NOMO-1 treated with dmso at 0.1 percent for 144 hours (cell line): ENCODE data around the gene ATG9B.
"Not testable (repeated sequence)": the region's sequence is repeated elsewhere in the genome, so short reads cannot be mapped to it uniquely, and the experiment has no call there.

Source experiments
- DNase-seq: peaks from one replicate; lab custom pipeline; 2025; ENCODE audit not compliant: unreplicated experiment; lab: John Stamatoyannopoulos, UW

Gene ATG9B

DNA sequence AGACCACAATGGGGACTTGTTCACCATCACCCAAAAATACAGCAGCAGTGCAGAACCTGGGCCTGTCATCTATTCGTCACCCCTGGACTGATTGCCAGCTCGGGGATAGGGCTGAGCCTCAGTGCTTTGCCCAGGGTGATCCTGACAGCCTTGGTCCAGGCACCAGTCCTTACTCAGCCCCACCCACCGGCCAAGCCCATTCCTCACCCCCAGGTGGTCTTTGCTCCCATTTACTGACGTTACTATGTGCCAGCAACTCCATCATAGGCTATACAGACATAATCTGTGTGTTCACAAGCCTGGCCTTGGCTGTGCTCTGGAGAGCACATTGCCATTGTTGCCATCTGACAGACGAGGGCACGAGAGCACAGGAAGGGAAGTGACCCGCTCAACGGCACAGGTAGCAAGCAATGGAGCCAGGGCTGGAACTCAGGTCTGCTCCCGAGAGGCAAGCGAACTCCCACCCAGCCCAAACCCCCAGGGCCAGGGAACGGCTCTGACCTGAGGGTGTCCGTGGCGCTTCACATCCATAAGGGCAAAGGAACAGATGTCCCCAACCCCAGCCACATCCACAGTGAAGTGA lies 6.8 kb downstream of the ATG9B start:
- DNase-seq, result no peak

DNA sequence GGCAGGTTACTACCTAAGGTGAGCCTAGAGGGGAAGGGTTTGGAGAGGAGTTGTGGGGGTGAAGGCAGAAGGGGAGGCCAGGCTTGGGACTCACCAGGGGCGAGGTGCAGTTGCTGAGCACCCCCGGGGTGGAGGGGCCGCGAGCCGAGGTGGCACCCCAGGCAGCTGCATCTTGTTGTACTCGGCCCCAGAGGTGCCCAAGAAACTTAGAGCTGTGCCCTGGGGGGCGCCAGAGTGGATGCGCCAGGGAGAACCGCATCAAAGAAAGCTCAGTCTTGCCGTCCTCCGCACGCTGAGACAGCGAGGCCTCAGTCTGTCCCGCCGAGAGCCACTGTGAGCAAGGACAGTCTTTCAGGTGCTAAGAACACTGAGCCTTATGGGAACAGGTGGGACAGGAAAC lies 7.4 kb downstream of the ATG9B start:
- DNase-seq, result no peak

DNA sequence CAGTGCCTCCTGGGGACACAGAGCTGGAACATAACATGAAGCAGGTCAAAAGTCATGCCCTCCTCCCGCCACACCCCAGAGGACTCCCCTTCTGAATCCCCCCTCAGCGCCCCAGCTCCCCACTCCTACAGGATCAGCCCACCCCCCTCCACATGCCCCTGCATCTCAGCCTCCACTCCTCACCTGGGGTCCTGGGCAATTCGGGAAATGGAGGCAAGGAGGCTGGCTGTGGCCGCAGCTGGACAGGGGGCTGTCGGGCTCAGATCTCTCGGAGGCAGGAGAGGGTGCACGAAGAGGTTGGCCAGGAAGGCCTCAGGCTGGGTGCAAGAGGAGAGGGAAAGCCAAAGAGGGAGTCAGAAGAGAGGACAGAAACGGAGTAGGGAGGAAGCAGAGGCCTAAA lies 7.8 kb downstream of the ATG9B start:
- no peak for DNase-seq

DNA sequence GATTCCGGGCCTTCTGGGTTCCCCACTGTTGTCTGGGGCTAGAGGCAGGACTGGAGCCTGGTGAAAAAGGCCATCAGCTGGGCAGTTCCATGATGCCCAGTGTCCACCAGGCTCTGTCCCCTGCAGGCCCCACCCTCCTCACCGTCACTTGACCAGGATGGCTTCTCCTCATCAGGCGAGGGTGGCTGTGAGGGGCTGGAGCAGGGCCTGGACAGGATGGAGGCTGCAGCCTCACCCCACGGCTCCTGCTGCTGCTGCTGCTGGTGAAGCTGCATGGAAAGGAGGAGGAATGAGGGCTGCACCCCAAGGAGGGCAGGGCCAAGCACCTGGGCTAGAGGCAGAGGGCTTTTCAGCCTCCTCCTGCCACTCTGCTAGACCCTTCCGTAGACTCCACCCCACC lies 8.3 kb downstream of the ATG9B start:
- no peak for DNase-seq

DNA sequence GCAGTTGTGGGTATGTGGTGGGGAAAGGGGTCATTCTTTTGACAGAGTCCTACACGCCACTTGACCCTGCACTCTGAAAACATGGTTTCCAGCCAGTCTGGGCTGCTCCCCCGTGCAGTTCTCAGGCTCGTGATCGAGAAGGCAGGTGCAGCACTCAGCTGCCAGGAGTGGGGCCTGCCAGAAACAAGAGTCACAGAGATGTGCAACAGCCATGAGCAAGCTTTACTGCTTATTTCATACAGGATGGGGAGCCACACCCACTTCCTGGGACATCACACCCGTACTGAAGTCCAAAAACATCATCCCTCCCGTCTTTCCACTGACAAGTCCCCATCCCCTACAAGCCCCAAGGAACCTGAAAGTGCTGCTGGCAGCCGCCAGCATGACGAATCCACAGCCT lies 9.3 kb downstream of the ATG9B start:
- no peak for DNase-seq

- no peak for DNase-seq
Observed at GRCh38 chr7:151013733-151014497, 10.4 kb downstream of the ATG9B start.

- no peak for DNase-seq
Observed at GRCh38 chr7:151013356-151013732, 10.9 kb downstream of the ATG9B start.

GRCh38 chr7:151012911-151013347 lies 11.4 kb downstream of the ATG9B start:
- DNase-seq, result no peak

- DNase-seq, result no peak
Observed at GRCh38 chr7:151012031-151012692, 12.1 kb downstream of the ATG9B start.

GRCh38 chr7:151011616-151012015 lies 12.7 kb downstream of the ATG9B start:
- DNase-seq, result not testable (repeated sequence)

DNA sequence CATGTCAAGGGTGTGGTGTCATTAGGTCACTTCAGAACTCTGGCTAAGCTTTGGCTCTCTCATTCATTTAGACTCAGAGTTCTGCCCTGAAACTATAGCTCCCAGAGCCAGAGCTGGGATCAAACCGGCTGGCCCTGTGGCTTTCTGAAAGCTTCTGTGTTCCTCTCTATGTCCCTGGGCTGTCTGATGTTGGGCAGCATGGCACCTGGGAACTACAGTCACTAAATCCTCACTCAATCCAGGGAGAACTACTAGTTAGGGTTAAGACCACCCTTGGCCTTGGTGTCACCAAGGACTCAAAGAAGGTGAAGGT lies 13.2 kb downstream of the ATG9B start:
- DNase-seq, result no peak

DNA sequence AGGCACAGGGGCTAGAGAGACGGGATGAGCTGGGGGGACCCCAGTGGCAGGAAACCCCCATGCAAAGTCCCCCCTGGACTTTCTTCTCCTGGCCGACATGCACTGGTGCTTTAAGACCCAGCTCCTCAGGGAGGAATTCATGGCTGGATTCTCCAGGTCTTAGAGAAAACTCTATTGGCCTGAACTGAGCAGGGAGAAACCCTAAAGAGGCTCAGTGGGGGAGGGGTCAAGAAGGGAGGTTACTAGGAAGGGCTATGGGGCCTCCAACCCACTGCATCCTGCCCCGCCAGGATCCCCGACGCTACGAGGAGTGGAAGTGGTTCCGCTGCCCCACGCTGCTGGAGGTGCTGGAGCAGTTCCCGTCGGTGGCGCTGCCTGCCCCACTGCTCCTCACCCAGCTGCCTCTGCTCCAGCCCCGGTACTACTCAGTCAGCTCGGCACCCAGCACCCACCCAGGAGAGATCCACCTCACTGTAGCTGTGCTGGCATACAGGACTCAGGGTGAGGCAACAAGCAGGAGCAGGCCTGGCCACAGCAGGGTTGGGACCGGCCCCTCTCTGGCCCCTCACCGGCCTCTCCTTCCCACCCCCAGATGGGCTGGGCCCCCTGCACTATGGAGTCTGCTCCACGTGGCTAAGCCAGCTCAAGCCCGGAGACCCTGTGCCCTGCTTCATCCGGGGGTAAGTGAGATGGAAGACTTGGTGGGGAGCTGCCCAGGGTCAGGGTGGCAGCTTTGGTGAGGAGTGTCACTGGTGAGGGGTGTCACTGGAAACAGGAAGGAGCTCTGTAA lies 13.8 kb downstream of the ATG9B start:
- no peak for DNase-seq

DNA sequence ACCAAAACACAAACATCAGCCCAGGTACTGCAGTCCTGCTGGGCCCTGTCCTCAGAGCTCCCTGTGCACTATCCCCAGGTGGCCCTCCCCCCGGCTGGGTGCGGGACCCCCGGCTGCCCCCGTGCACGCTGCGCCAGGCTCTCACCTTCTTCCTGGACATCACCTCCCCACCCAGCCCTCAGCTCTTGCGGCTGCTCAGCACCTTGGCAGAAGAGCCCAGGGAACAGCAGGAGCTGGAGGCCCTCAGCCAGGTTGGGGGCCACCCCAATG lies 14.3 kb downstream of the ATG9B start:
- DNase-seq, result no peak

DNA sequence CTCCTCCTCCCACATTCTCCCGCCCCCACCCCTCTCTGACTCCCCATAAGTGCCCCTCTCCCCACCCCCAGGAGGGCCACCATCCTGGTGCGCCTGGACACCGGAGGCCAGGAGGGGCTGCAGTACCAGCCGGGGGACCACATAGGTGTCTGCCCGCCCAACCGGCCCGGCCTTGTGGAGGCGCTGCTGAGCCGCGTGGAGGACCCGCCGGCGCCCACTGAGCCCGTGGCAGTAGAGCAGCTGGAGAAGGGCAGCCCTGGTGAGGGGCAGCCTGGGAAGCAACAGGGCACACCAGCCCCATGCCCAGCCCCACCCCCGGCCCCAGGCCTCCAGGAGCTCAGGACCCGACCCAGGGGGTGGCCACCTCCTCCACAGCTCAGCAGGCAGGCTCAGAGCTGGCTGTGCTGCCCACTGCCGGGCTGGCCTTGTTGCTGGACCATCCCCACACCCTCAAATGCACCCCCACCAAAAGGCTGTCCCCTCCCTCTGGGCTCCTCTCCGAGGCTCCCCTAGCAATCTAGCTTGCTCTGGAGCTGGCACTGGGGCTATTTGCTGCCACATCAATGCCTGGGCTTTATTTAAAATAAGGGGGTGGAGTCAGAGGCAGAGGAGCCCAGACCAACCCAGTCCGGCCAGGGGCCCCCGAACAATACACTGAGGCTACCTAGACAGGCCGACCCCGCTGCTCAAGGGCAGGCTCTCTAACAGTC lies 14.8 kb downstream of the ATG9B start:
- DNase-seq, result no peak

- peak; percentile 41 for DNase-seq
Observed at GRCh38 chr7:151008511-151009323, 15.6 kb downstream of the ATG9B start.

- DNase-seq, result no peak
Observed at GRCh38 chr7:151008143-151008510, 16.2 kb downstream of the ATG9B start.

DNA sequence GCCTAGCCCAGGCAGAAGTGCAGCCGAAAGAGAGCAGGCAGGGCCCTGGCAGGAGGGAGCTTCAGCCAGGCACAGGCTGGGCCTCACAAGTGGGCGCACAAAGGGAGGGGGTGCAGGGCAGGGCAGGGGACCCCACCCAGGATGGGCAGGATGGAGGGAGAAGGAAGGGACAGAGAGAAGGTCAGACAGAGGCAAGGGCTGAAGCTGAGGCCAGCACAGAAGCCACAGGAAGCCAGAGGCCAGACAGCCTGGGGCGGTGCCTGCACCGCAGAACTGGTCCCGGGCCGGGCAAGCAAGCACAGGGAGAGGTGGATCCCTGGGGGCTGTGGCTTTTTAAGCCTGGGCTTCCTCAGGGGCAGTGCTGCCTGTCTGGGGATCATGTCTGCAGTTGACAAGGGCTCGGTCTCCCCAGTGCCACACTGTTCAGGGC lies 16.8 kb downstream of the ATG9B start:
- no peak for DNase-seq

DNA sequence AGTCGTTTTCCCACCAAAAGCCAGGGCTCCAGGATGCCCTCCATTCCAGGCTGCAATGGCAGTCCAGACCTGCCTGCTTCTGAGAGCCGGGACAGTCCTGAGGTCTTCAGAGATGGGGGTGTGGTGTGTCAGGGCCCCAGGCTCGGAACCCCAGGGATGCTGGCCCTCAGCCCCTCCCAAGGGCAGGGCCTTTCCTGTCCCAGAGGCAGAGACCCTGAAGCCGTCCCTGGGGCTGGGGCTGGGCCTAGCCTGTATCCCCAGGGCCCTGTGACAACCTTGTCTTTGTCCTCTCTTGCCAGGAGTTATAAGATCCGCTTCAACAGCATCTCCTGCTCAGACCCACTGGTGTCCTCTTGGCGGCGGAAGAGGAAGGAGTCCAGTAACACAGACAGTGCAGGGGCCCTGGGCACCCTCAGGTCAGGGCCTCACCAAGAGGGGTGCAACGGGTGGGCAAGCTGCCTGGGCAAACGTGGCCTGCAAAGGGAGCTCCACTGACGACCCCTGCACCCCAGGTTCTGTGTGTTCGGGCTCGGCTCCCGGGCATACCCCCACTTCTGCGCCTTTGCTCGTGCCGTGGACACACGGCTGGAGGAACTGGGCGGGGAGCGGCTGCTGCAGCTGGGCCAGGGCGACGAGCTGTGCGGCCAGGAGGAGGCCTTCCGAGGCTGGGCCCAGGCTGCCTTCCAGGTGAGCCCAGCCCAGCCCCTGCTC lies 17.5 kb downstream of the ATG9B start:
- no peak for DNase-seq

GRCh38 chr7:151005566-151005965 lies 18.7 kb downstream of the ATG9B start:
- DNase-seq, result no peak

DNA sequence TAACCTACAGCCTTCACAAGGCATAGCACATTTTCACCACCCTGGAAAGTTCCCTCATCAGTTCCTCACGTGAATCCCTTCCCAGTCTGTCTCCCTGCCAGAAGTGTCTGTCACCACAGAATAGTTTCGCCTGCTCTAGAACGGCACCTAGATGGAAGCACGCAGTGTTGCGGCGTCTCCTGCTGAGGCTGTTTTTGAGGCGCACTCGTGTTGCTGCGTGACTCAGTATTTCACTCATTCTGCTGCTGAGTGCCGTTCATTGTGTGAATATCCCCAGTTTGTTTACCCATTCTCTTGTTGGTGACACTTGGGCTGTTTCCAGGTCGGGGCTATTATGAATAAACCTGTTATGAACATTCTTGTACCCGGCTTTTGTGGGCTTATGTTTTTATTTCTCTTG lies 20.7 kb downstream of the ATG9B start:
- DNase-seq, result no peak
